Gastroesophageal sphincter (tissue), 4 donors: ENCODE measurements around the gene NDFIP1. TPM values are rescaled to one million over a fixed set of nuclear protein-coding genes. Genes with fewer than 3 reads are reported as not detected.

Experiments
- ATAC-seq: fragments of 150-250 bp; one replicate; pipeline ENCODE4 v1.9.1; 2016; ENCODE audit warnings: mild to moderate bottlenecking, moderate library complexity
- H3K27ac ChIP-seq, 4 donors: fragments of 200-600 bp; sonication (generic) in 3 of 4; 1 replicate in 3 of 4; 2 replicates in 1 of 4; pipeline ENCODE4 v1.5.1; 2016 to 2019
- H3K27me3 ChIP-seq: fragments of 200-600 bp; sonication (generic); one replicate; pipeline ENCODE4 v1.5.1; 2019
- H3K36me3 ChIP-seq, 2 donors: fragments of 200-600 bp; sonication (generic); one replicate each; pipeline ENCODE4 v1.5.1; 2019; ENCODE audit warnings: control low read depth in 1 of 2
- H3K4me1 ChIP-seq, 3 donors: fragments of 200-600 bp; sonication (generic); 1 replicate in 2 of 3; 2 replicates in 1 of 3; pipeline ENCODE4 v1.5.1; 2016 to 2019; ENCODE audit warnings: control low read depth in 2 of 3
- H3K4me3 ChIP-seq, 2 donors: fragments of 200-600 bp; sonication (generic); one replicate each; pipeline ENCODE4 v1.5.1; 2019; ENCODE audit warnings: mild to moderate bottlenecking in 1 of 2, moderate library complexity in 1 of 2
- H3K9me3 ChIP-seq, 3 donors: fragments of 200-600 bp; sonication (generic); one replicate each; pipeline ENCODE4 v1.5.1; 2017 to 2019; ENCODE audit warnings: control low read depth in 2 of 3
- EP300 ChIP-seq: sonication (generic); formaldehyde crosslinking; IDR thresholded peaks from one replicate; pipeline ENCODE4 v1.6.1; 2017; ENCODE audit warnings: antibody characterized with exemption, mild to moderate bottlenecking
- POLR2A ChIP-seq, 2 donors: fragments of 450-650 bp; IDR thresholded peaks; one replicate each; pipeline ENCODE4 v1.6.1; 2017; ENCODE audit warnings: antibody characterized with exemption in 2 of 2, mild to moderate bottlenecking in 2 of 2, moderate library complexity in 1 of 2
- POLR2AphosphoS5 ChIP-seq: sonication (generic); formaldehyde crosslinking; IDR thresholded peaks from one replicate; pipeline ENCODE4 v1.6.1; 2017; ENCODE audit warnings: antibody characterized with exemption
- WGBS, 2 donors: methylation state at CpG; one replicate each; pipeline ENCODE4 v1.1.5; 2018; ENCODE audit warnings: low coverage in 1 of 2; 5-methylcytosine and 5-hydroxymethylcytosine counted together
- total RNA-seq, 4 donors: library from RNA; depleted of rRNA; stranded (reverse); fragments of >200 nt; gene quantifications; one replicate each; pipeline ENCODE4 v1.1.0, GENCODE V29; 2016
- TF ChIP-seq, protein P1 (sequence below), 4 experiments: fragments of 200-600 bp in 2 of 4; fragments of 450-650 bp in 2 of 4; sonication (generic) in 1 of 4; IDR thresholded peaks; one replicate each; pipeline ENCODE4 v1.5.1; 2017 to 2019; ENCODE audit warnings: antibody characterized with exemption in 4 of 4, mild to moderate bottlenecking in 2 of 4, moderate library complexity in 2 of 4

The NDFIP1 gene
- total RNA-seq, 4 donors from 2014 or later = 62.4 to 86.7 (median 81.6) TPM

DNA sequence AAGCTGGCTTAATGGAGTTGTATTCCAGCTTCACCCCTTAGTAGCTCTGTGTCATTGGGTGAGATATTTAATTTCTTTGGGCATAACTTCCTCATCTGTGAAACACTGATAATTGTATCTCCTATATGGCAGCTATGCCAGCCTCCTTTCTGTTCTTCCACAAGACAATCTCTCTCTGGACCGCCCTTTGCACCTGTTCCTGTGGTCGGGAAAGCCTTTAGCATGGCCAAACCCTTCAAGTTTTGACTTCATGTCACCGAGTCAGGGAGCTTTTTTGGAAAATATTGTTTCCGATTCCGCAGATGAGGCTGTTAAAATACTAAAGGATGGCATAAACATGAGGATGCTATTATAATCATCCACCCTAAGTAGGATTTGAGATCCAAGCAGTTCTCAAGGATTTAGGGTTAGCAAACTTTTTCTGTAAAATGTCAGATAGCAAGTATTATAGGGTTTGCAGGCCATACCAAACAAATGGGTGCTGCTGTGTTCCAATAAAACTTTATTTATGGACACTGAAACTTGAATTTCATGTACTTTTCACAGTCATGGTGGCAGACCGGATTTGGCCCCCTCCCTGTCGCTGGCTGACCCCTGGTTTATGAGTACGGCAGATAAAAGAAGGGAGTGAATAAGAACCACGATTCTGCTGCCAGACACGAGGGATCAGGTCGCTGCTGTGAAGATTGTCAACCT, 695 bp upstream of the NDFIP1 start:
- H3K4me1 ChIP-seq = peaks cover 5 to 41% (median 7%) of the 10 kb centered on the region in 3 donors
- H3K4me3 ChIP-seq = peak overlapping the region in 1 of 2 donors; percentile 89
- TF ChIP-seq POLR2A (IDR thresholded peaks at IDR 0.05) (no peak), POLR2AphosphoS5 (no peak), EP300 (no peak)
- TF ChIP-seq, protein P1, sequence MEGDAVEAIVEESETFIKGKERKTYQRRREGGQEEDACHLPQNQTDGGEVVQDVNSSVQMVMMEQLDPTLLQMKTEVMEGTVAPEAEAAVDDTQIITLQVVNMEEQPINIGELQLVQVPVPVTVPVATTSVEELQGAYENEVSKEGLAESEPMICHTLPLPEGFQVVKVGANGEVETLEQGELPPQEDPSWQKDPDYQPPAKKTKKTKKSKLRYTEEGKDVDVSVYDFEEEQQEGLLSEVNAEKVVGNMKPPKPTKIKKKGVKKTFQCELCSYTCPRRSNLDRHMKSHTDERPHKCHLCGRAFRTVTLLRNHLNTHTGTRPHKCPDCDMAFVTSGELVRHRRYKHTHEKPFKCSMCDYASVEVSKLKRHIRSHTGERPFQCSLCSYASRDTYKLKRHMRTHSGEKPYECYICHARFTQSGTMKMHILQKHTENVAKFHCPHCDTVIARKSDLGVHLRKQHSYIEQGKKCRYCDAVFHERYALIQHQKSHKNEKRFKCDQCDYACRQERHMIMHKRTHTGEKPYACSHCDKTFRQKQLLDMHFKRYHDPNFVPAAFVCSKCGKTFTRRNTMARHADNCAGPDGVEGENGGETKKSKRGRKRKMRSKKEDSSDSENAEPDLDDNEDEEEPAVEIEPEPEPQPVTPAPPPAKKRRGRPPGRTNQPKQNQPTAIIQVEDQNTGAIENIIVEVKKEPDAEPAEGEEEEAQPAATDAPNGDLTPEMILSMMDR (IDR thresholded peaks at IDR 0.05) = no peak
- no peaks in the 10 kb centered on the region for H3K36me3 ChIP-seq
- peak overlapping the region; percentile 86 to 99 (median 99) for H3K27ac ChIP-seq
- H3K27me3 ChIP-seq = no peaks in the 10 kb centered on the region
- 83 to 90% methylated on average over 2 to 5 of the region's 11 CpGs for WGBS, 2 donors
- no peak for ATAC-seq
- no peaks in the 10 kb centered on the region for H3K9me3 ChIP-seq

DNA sequence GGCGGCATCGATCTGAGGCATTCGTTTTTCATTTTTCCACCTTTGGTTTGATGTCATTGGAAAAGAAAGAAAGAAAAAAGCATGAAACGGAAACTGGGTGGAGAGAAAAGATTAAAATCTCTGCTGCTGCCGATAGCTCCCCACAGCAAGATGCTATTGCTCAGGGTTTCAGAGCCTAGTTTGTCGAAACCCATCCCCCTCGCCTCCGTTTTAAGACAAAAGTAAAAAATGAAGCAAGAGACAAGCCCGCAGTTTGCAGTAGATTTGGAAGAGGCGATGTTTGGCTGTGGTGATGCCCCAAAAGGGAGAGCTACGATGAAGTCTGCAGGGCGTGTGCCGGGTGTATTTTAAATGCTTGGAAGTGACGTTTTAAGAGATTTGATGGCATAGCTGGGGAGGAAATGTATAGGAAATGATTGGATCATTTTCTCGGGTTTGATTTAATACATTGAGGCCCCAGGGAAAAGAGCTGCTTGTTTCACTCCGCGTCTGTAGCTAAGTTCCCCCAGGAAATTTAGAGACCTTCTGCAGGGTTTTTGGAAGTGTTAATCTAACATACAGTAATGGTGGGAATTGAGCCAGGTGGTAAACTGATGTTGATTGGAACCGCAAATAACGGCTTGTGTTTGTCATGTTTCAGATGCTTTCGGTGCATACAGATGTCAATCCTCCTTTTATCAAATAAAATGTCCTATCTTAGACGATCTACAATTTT, 909 bp downstream of the NDFIP1 start:
- Histone ChIP-seq H3K36me3 (no peaks in the 10 kb centered on the region), H3K27ac (peak overlapping the region; percentile 86 to 99 (median 99)), H3K4me1 (peaks cover 5 to 54% (median 7%) of the 10 kb centered on the region in 3 donors), H3K9me3 (no peaks in the 10 kb centered on the region), H3K4me3 (peak overlapping the region; percentile 58 to 89), H3K27me3 (no peaks in the 10 kb centered on the region)
- ATAC-seq = no peak
- TF ChIP-seq, protein P1 (IDR thresholded peaks at IDR 0.05) = no peak
- no peak for TF ChIP-seq EP300
- no peak for TF ChIP-seq POLR2A (IDR thresholded peaks at IDR 0.05)
- no peak for TF ChIP-seq POLR2AphosphoS5
- 0% methylated on average over 16 to 18 of the region's 21 CpGs for WGBS, 2 donors

DNA sequence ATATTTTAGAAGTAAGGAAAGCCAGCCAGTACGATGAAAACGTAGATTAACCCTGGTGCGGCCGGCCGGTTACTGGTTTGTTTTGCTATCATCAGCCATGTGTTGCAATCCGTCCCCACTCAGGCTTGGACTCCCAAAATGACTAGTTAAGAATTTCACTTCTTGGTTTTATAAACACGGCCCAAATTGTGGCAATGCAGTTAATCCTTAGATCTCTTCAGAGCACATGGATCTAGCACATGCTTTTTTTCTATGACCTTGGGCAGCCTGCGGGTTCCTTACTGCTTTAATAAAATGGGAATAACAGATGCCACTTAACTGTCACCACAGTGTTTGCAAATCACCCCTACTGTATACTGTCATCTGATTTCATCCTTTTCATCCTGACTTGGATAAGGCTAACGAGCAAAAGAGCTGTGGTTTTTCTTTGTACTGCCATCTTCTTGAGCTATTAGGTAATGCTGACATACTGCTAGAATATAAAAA, 1.5 kb downstream of the NDFIP1 start:
- Histone ChIP-seq H3K27me3 (no peaks in the 10 kb centered on the region), H3K27ac (peak overlapping the region; percentile 86 to 99 (median 99)), H3K36me3 (no peaks in the 10 kb centered on the region), H3K4me3 (peak overlapping the region; percentile 58 to 89), H3K9me3 (no peaks in the 10 kb centered on the region), H3K4me1 (peaks cover 5 to 60% (median 7%) of the 10 kb centered on the region in 3 donors)
- TF ChIP-seq POLR2AphosphoS5 (peak; percentile 47), POLR2A (IDR thresholded peaks at IDR 0.05) (no peak), EP300 (no peak)
- TF ChIP-seq, protein P1 (IDR thresholded peaks at IDR 0.05) = peak in 1 of 4 experiments; percentile 24
- ATAC-seq = no peak
- WGBS, 2 donors = 0 to 1% methylated on average over 9 of the region's 9 CpGs

DNA sequence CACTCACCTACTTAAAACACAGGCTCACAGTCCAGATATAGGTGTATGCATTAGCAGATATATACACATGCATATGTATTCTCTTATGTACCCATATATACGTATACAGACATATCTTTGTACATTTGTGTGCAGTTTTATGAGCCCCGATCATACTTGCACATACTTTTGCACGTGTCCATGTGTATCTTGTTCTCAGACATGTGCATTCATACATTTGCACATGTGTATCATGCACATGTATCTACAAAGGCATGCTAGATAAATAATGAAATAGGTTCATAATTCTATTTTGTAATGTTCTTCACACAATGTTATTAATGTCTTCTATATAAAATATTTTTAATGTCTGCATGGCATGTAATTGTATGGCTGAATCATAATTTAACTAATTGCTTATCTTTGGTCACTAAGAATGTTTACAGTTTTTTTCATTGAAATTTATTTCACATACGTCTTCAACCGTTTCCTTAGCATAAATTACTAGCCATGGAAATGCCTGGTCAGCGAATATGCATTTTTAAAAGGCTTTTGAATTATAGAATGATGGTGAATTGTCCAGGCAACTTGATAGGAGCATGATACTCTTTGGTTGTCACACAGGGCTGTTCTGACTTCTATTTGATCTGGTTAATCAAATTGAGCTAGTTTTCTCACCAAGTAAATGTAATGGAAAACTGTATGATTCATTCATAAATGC, 2.6 kb downstream of the NDFIP1 start:
- TF ChIP-seq POLR2AphosphoS5 = no peak
- TF ChIP-seq, protein P1 (IDR thresholded peaks at IDR 0.05) = no peak
- no peak for TF ChIP-seq POLR2A (IDR thresholded peaks at IDR 0.05)
- TF ChIP-seq EP300 = no peak
- 49 to 57% methylated on average over 6 of the region's 6 CpGs for WGBS, 2 donors
- no peak for ATAC-seq
- Histone ChIP-seq H3K9me3 (no peaks in the 10 kb centered on the region), H3K27ac (peak overlapping the region in 1 of 4 donors; percentile 99), H3K4me1 (peaks cover 5 to 65% (median 9%) of the 10 kb centered on the region in 3 donors), H3K4me3 (peak overlapping the region in 1 of 2 donors; percentile 89), H3K36me3 (no peaks in the 10 kb centered on the region), H3K27me3 (no peaks in the 10 kb centered on the region)
